ENCODE measurements around the gene AHCYL2. TPM values are rescaled to one million over a fixed set of nuclear protein-coding genes. Genes with fewer than 3 reads are reported as not detected.

Gene AHCYL2
- total and polyA plus RNA-seq, 2 of the 8 experiments (the other 6 are each of a cell fraction or from before 2014, with no cell fraction given), result 20.7 to 25.4 TPM

GRCh38 chr7:129462420-129462819 lies 237.6 kb downstream of the AHCYL2 start:
- Histone ChIP-seq H3K56ac (replicated peaks; ENCODE audit: insufficient read length, low read depth, low read length) (no peak overlapping the region), H4K20me1 (replicated peaks in 1 of 2; ENCODE audit: control insufficient read depth in 1 of 2, insufficient read depth in 2 of 2, low read length in 2 of 2) (no peaks in the 10 kb centered on the region), H2BK15ac (ENCODE audit: low read length) (no peak overlapping the region), H3K36me3 (ENCODE audit: control insufficient read depth in 2 of 4, insufficient read depth in 4 of 4, low read length in 3 of 4) (peaks cover 8 to 56% (median 37%) of the 10 kb centered on the region in 4 experiments; a peak in 6 of 8 replicates), H2BK120ac (replicated peaks; ENCODE audit: low read depth, low read length) (no peak overlapping the region), H2BK20ac (ENCODE audit: low read length) (no peak overlapping the region), H3K23me2 (ENCODE audit: low read depth, low read length) (no peaks in the 10 kb centered on the region), H3K9ac (replicated peaks in 1 of 4; ENCODE audit: extremely low read depth in 1 of 4, low read depth in 3 of 4, low read length in 3 of 4) (no peak overlapping the region), H3K27me3 (replicated peaks in 1 of 4; ENCODE audit: control insufficient read depth in 3 of 4, extremely low read depth in 1 of 4, insufficient read depth in 3 of 4, low read length in 3 of 4) (no peaks in the 10 kb centered on the region), H2AK5ac (ENCODE audit: low read depth, low read length) (no peak overlapping the region), H3K4me3 (ENCODE audit: extremely low read depth in 1 of 4, insufficient read depth in 2 of 4, low read depth in 3 of 4, low read length in 4 of 4) (no peak overlapping the region), H2BK12ac (ENCODE audit: low read depth, low read length) (no peak overlapping the region), H2AFZ (ENCODE audit: low read length) (no peak overlapping the region), H3K27ac (ENCODE audit: low read depth, low read length) (no peak overlapping the region), H3K4me1 (replicated peaks in 1 of 4; ENCODE audit: control insufficient read depth in 3 of 4, insufficient read depth in 4 of 4, low read length in 3 of 4) (no peaks in the 10 kb centered on the region), H3K23ac (ENCODE audit: insufficient read length) (no peak overlapping the region), H3K79me2 (ENCODE audit: control insufficient read depth in 1 of 2, insufficient read depth in 2 of 2, low read length in 2 of 2) (no peaks in the 10 kb centered on the region), H3K14ac (ENCODE audit: insufficient read length) (no peak overlapping the region), H3K9me3 (ENCODE audit: insufficient read depth in 2 of 2, low read depth in 1 of 2, low read length in 1 of 2) (no peaks in the 10 kb centered on the region), H2BK5ac (ENCODE audit: low read depth, low read length) (no peak overlapping the region), H4K91ac (replicated peaks; ENCODE audit: insufficient read length, low read length) (no peak overlapping the region), H4K5ac (ENCODE audit: insufficient read length, low read depth, low read length) (no peak overlapping the region), H3K4ac (replicated peaks; ENCODE audit: insufficient read length, low read depth, low read length) (no peak overlapping the region), H3K18ac (ENCODE audit: extremely low read depth, low read length) (no peak overlapping the region), H3K4me2 (ENCODE audit: insufficient read depth in 1 of 2, low read depth in 2 of 2, low read length in 2 of 2) (no peak overlapping the region), H4K8ac (ENCODE audit: extremely low read depth, insufficient read depth, low read length) (no peak overlapping the region), H3K79me1 (ENCODE audit: low read depth, low read length) (no peaks in the 10 kb centered on the region; the same call in 1 of the 2 replicates)
- POLR2A ChIA-PET (ENCODE audit: partially characterized antibody), result interaction anchor here (0.8 to 1.0 kb wide), 2 partner anchors 11 to 103 kb away, joined by 3 read pairs; no protein-coding TSS in a partner anchor
- DNase-seq (ENCODE audit: low read depth in 1 of 2, low spot score in 2 of 2) (no peak), FAIRE-seq (no peak)
- CTCF ChIA-PET (ENCODE audit: partially characterized antibody), result interaction anchor here (0.8 to 3.0 kb wide), 5 partner anchors 9 to 244 kb away, joined by 3 to 13 read pairs (median 5); no protein-coding TSS in a partner anchor
- 87% methylated on average over 1 of the region's 1 CpG; no CpG with 5 or more reads in 1 of the 2 experiments for WGBS, 2 experiments (ENCODE audit: extremely low coverage in 1 of 2, insufficient coverage in 1 of 2, insufficient read length in 1 of 2, insufficient replicate concordance in 2 of 2, low coverage in 1 of 2, low lambda C conversion rate in 2 of 2, missing lambda C conversion rate in 1 of 2)
- TF ChIP-seq MAFK (IDR thresholded peaks at IDR 0.05; ENCODE audit: low read depth, low read length) (no peak), CBX8 (IDR thresholded peaks at IDR 0.05; ENCODE audit: borderline replicate concordance, low read depth, low read length) (no peak), CBX5 (IDR thresholded peaks at IDR 0.05; ENCODE audit: low read depth, low read length) (no peak), SIX5 (IDR thresholded peaks at IDR 0.05; ENCODE audit: low read depth, low read length) (no peak), TAF7 (optimal IDR thresholded peaks at IDR 0.05; ENCODE audit: borderline replicate concordance, low read depth, low read length) (no peak), JUND (IDR thresholded peaks at IDR 0.05; ENCODE audit: low read length) (no peak), BRCA1 (IDR thresholded peaks at IDR 0.05; ENCODE audit: low read depth, low read length) (no peak), KDM4A (IDR thresholded peaks at IDR 0.05; ENCODE audit: low read depth, low read length, severe bottlenecking) (no peak), TAF1 (IDR thresholded peaks at IDR 0.05; ENCODE audit: low read depth, low read length) (no peak), CHD1 (IDR thresholded peaks at IDR 0.05; ENCODE audit: low read depth, low read length) (no peak), FOSL1 (IDR thresholded peaks at IDR 0.05; ENCODE audit: insufficient read depth, low read depth, low read length) (no peak), NANOG (IDR thresholded peaks at IDR 0.05; ENCODE audit: insufficient read depth, low read depth, low read length, poor library complexity, severe bottlenecking) (no peak), SIRT6 (IDR thresholded peaks at IDR 0.05; ENCODE audit: low read length) (no peak), ATF3 (IDR thresholded peaks at IDR 0.05; ENCODE audit: insufficient read depth, low read depth, low read length) (no peak)
